Osteoblast (primary cell): ENCODE measurements around the gene TIMP3. TPM values are rescaled to one million over a fixed set of nuclear protein-coding genes. Genes with fewer than 3 reads are reported as not detected.
A peak's percentile ranks its signal among the peaks of the same experiment; 100 is the strongest.
"Not testable (repeated sequence)": the region's sequence is repeated elsewhere in the genome, so short reads cannot be mapped to it uniquely, and the experiment has no call there.

Experiments used
- DNase-seq: peaks from one replicate; pipeline ENCODE4 v3.0.0; 2011; ENCODE audit warnings: low spot score, mixed read lengths; ENCODE audit not compliant: insufficient read length; ENCODE audit errors: missing footprints
- H2AFZ ChIP-seq: 2 replicates; pipeline ENCODE4 v1.6.0; 2011; ENCODE audit warnings: mild to moderate bottlenecking, low read length
- H3K27ac ChIP-seq: 2 replicates; pipeline ENCODE4 v1.5.1; 2011; ENCODE audit warnings: mild to moderate bottlenecking, low read depth, low read length, moderate library complexity
- H3K27me3 ChIP-seq: 2 replicates; pipeline ENCODE4 v1.6.0; 2012; ENCODE audit warnings: mild to moderate bottlenecking, control low read depth, inconsistent platforms, low read length, moderate library complexity; ENCODE audit not compliant: insufficient read depth
- H3K36me3 ChIP-seq: 2 replicates; pipeline ENCODE4 v1.5.1; 2011; ENCODE audit warnings: mild to moderate bottlenecking, low read length, control low read depth, moderate library complexity; ENCODE audit not compliant: insufficient read depth
- H3K4me1 ChIP-seq: 2 replicates; pipeline ENCODE4 v1.5.1; 2011; ENCODE audit warnings: mild to moderate bottlenecking, low read length, control low read depth, moderate library complexity; ENCODE audit not compliant: insufficient read depth
- H3K4me2 ChIP-seq: 2 replicates; pipeline ENCODE4 v1.6.0; 2011; ENCODE audit warnings: mild to moderate bottlenecking, low read length; ENCODE audit not compliant: insufficient read depth
- H3K4me3 ChIP-seq: fragments of 200-600 bp; sonication (generic); 3 replicates; pipeline ENCODE4 v1.5.1; 2012; ENCODE audit warnings: mild to moderate bottlenecking, low read length, inconsistent platforms; ENCODE audit not compliant: insufficient read depth
- H3K79me2 ChIP-seq: 2 replicates; pipeline ENCODE4 v1.6.0; 2012; ENCODE audit warnings: mild to moderate bottlenecking, low read length, control low read depth, inconsistent platforms; ENCODE audit not compliant: insufficient read depth
- H3K9me3 ChIP-seq: 2 replicates; pipeline ENCODE4 v1.5.1; 2011; ENCODE audit warnings: low read depth, low read length, control low read depth
- H4K20me1 ChIP-seq: 2 replicates; pipeline ENCODE4 v1.6.0; 2012; ENCODE audit warnings: mild to moderate bottlenecking, low read length, control low read depth; ENCODE audit not compliant: insufficient read depth
- total RNA-seq: library from RNA; depleted of rRNA; stranded (reverse); fragments of >200 nt; gene quantifications from 2 replicates; pipeline ENCODE4 v1.2.3, GENCODE V29; 2012
- TF ChIP-seq, protein P1 (sequence below): IDR thresholded peaks from 2 replicates; pipeline ENCODE4 v1.5.1; 2011; ENCODE audit warnings: mild to moderate bottlenecking, low read depth, low read length, moderate library complexity; ENCODE audit errors: extremely low read depth

Gene TIMP3
- total RNA-seq, 1 donor: 1,293 TPM

DNA sequence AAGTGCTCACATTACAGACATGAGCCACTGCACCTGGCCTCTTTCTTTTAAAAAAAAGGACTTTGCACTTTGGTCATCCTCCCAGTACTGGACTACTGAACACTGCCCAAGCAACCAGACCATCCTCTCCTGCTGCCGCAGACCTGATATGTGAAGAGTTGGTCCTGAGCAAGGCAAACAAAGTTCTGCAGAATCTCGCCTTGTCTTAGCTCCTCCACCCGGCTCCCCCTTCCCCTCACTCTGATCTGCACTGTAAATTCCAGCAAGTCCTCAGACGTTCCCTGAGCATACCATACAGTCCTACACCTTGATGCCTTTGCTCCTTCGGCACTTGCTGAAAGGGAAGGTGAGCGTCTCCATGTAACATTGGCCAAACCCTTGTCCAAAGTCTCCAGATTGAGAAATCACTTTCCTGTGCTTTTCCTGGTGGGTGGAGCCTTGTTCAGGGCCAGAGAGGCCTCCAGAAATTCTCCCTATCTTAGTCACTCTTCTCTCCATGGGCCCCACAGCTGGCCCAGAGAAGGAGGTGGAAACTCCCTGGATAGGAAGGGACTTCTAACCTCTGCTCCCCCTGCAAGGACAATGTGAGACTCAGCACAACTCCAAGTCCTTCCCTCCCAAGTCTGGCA lies 47.0 kb upstream of the TIMP3 start:
- Histone ChIP-seq H3K27me3 (no peaks in the 10 kb centered on the region), H3K27ac (no peak overlapping the region), H3K4me2 (no peak overlapping the region), H4K20me1 (no peaks in the 10 kb centered on the region), H2AFZ (no peak overlapping the region), H3K79me2 (no peaks in the 10 kb centered on the region), H3K36me3 (no peaks in the 10 kb centered on the region), H3K9me3 (no peaks in the 10 kb centered on the region), H3K4me3 (no peak overlapping the region), H3K4me1 (peaks cover 26% of the 10 kb centered on the region)
- peak; percentile 90 for DNase-seq
- TF ChIP-seq, protein P1, sequence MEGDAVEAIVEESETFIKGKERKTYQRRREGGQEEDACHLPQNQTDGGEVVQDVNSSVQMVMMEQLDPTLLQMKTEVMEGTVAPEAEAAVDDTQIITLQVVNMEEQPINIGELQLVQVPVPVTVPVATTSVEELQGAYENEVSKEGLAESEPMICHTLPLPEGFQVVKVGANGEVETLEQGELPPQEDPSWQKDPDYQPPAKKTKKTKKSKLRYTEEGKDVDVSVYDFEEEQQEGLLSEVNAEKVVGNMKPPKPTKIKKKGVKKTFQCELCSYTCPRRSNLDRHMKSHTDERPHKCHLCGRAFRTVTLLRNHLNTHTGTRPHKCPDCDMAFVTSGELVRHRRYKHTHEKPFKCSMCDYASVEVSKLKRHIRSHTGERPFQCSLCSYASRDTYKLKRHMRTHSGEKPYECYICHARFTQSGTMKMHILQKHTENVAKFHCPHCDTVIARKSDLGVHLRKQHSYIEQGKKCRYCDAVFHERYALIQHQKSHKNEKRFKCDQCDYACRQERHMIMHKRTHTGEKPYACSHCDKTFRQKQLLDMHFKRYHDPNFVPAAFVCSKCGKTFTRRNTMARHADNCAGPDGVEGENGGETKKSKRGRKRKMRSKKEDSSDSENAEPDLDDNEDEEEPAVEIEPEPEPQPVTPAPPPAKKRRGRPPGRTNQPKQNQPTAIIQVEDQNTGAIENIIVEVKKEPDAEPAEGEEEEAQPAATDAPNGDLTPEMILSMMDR: no peak

DNA sequence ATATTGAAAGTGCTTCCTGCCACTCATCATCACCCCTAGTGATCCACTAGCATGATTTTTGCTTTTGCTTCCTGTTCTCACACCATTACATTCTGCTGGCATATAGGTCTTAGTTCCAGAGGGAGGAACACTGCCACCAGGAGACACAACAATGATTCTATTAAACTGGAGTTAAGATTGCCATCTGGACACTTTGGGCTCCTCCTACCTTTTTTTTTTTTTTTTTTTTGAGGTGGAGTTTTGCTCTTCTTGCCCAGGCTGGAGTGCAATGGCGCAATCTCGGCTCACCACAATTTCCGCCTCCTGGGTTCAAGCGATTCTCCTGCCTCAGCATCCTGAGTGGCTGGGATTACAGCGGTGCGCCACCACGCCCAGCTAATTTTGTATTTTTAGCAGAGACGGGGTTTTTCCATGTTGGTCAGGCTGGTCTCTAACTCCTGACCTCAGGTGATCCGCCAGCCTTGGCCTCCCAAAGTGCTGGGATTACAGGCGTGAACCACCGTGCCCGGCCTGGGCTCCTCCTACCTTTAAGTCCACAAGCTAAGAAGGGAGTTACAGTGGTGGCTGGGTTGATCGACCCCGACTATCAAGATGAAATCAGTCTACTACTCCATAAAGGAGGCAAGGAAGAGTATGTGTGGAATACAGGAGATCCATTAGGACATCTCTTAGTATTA lies 44.3 kb upstream of the TIMP3 start:
- H3K4me2 ChIP-seq, H3K79me2 ChIP-seq, H3K27me3 ChIP-seq, H2AFZ ChIP-seq, H3K9me3 ChIP-seq, H3K4me3 ChIP-seq, H4K20me1 ChIP-seq, H3K27ac ChIP-seq, H3K36me3 ChIP-seq, DNase-seq: not testable (repeated sequence)
- H3K4me1 ChIP-seq: peaks cover 42% of the 10 kb centered on the region

DNA sequence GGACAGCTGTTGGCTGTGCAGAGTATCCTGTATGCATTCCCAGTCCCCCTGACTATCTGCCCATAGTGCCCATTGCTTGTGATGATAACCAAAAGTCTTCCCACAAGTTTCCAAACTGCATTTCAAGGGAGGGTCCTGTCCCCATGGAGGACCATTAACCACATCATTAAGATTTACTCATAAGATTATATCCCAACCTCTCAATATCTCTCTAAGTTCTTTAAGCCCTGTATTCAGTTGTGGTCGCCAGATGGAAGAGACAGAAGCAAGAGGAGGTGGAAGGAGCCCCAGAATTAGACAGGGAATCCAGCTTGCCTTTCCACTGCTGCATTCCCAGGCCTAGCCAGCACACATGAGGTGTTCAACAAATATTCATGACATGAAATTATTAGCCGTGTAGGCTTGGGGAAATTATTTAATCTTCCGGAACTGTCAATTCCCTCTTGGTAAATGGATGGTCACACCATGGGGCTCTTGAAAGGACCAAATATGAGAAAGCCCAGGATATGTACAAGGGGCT lies 42.6 kb upstream of the TIMP3 start:
- Histone ChIP-seq H3K4me3 (no peak overlapping the region), H3K79me2 (no peaks in the 10 kb centered on the region), H4K20me1 (no peaks in the 10 kb centered on the region), H3K27ac (no peak overlapping the region), H2AFZ (no peak overlapping the region), H3K27me3 (no peaks in the 10 kb centered on the region), H3K36me3 (no peaks in the 10 kb centered on the region), H3K4me1 (peaks cover 29% of the 10 kb centered on the region), H3K4me2 (no peak overlapping the region), H3K9me3 (no peaks in the 10 kb centered on the region)
- no peak for DNase-seq
- TF ChIP-seq, protein P1: no peak

DNA sequence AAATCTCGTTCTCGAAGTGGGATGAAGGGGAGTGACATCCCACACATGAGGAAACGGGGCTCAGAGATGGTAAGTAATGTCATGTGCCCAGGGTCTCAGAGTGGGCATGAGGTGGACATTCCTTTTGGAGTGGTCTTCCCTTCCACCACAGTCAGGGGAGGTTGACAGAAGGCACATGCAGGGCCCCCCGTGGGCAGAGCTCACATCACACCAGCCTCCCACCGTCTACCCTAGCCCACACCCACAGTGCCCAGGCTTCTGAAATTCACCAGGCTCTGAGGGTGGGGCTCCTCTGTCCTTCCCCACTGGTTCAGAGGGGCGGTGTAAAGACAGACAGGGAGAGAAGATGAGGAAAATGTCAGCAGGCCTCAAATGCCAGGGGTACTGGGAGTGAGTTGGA lies 41.1 kb upstream of the TIMP3 start:
- Histone ChIP-seq H3K9me3 (no peaks in the 10 kb centered on the region), H3K4me3 (no peak overlapping the region), H2AFZ (no peak overlapping the region), H3K4me1 (peaks cover 35% of the 10 kb centered on the region), H3K27me3 (no peaks in the 10 kb centered on the region), H3K4me2 (no peak overlapping the region), H3K79me2 (no peaks in the 10 kb centered on the region), H3K27ac (no peak overlapping the region), H4K20me1 (no peaks in the 10 kb centered on the region), H3K36me3 (no peaks in the 10 kb centered on the region)
- DNase-seq: no peak
- TF ChIP-seq, protein P1: no peak
